K562 (cell line): ENCODE measurements around the gene SGSM2. TPM values are rescaled to one million over a fixed set of nuclear protein-coding genes. Genes with fewer than 3 reads are reported as not detected.

Source experiments
- BRCA1 ChIP-seq, 2 experiments: fragments of 450-650 bp in 1 of 2; sonication (generic) in 1 of 2; formaldehyde crosslinking in 1 of 2; IDR thresholded peaks; 2 replicates each; pipeline versions ENCODE4 v1.5.0 to v1.6.1; 2017 to 2020; ENCODE audit warnings: mild to moderate bottlenecking in 1 of 2, missing genetic modification reagents in 1 of 2
- CBX2 ChIP-seq: fragments of 200-600 bp; sonication (generic); IDR thresholded peaks from one replicate; pipeline ENCODE4 v1.6.1; 2012; ENCODE audit warnings: mild to moderate bottlenecking, low read length, inconsistent platforms; ENCODE audit not compliant: insufficient read depth, poor library complexity, severe bottlenecking
- CEBPB ChIP-seq: fragments of 450-650 bp; IDR thresholded peaks from 2 replicates; pipeline ENCODE4 v1.6.1; 2016; ENCODE audit warnings: missing genetic modification characterization, missing compliant biosample characterization
- CXXC5 ChIP-seq: fragments of 250-450 bp; sonication (Bioruptor Pico); IDR thresholded peaks from 2 replicates; pipeline ENCODE4 v1.8.0; 2022; ENCODE audit warnings: inconsistent platforms, mild to moderate bottlenecking, moderate library complexity
- DACH1 ChIP-seq: fragments of 450-650 bp; IDR thresholded peaks from 2 replicates; pipeline ENCODE4 v1.6.1; 2018; ENCODE audit not compliant: partially characterized antibody
- HSF4 ChIP-seq: fragments of 250-450 bp; sonication (Bioruptor Pico); IDR thresholded peaks from 2 replicates; pipeline ENCODE4 v2.1.2; 2022; ENCODE audit warnings: mild to moderate bottlenecking, moderate library complexity, borderline replicate concordance
- KAT7 ChIP-seq: sonication (generic); formaldehyde crosslinking; IDR thresholded peaks from 2 replicates; pipeline ENCODE4 v1.8.0; 2022; ENCODE audit warnings: missing genetic modification reagents, mild to moderate bottlenecking, borderline replicate concordance
- MEIS2 ChIP-seq: fragments of 450-650 bp; IDR thresholded peaks from 2 replicates; pipeline ENCODE4 v1.6.1; 2014; ENCODE audit warnings: mild to moderate bottlenecking; ENCODE audit not compliant: partially characterized antibody
- NBN ChIP-seq: fragments of 450-650 bp; IDR thresholded peaks from 2 replicates; pipeline ENCODE4 v1.6.1; 2016; ENCODE audit warnings: low read depth, mild to moderate bottlenecking
- NFE2 ChIP-seq: IDR thresholded peaks from 2 replicates; pipeline ENCODE4 v1.6.1; 2014; ENCODE audit warnings: antibody characterized with exemption, low read depth
- NR2C2 ChIP-seq, 2 experiments: fragments of 200-800 bp in 1 of 2; sonication (Bioruptor generic) in 1 of 2; sonication (generic) in 1 of 2; formaldehyde crosslinking in 1 of 2; IDR thresholded peaks; 2 replicates each; pipeline versions ENCODE4 v1.6.1 to v1.8.0; 2016 to 2022; ENCODE audit warnings: mild to moderate bottlenecking in 1 of 2, missing compliant biosample characterization in 1 of 2, missing genetic modification characterization in 1 of 2, missing genetic modification reagents in 1 of 2
- PYGO2 ChIP-seq: fragments of 450-650 bp; IDR thresholded peaks from 2 replicates; pipeline ENCODE4 v1.6.1; 2016; ENCODE audit warnings: mild to moderate bottlenecking, missing genetic modification characterization, moderate library complexity, missing compliant biosample characterization
- RBM17 ChIP-seq: fragments of 200-400 bp; formaldehyde crosslinking; IDR thresholded peaks from 2 replicates; pipeline ENCODE4 v1.6.1; 2017; ENCODE audit warnings: low read depth, mild to moderate bottlenecking, low read length, borderline replicate concordance
- SMAD1 ChIP-seq: fragments of 150-350 bp; IDR thresholded peaks from 2 replicates; pipeline ENCODE4 v1.6.1; 2014; ENCODE audit warnings: low read length, low read depth; ENCODE audit not compliant: partially characterized antibody
- SUPT5H ChIP-seq: fragments of 450-650 bp; IDR thresholded peaks from 2 replicates; pipeline ENCODE4 v1.6.1; 2016
- ZNF121 ChIP-seq: sonication (generic); formaldehyde crosslinking; conservative IDR thresholded peaks from 2 replicates; pipeline ENCODE4 v1.8.0; 2022; ENCODE audit warnings: missing genetic modification reagents
- ZNF830 ChIP-seq: fragments of 250-450 bp; sonication (Bioruptor Pico); IDR thresholded peaks from 2 replicates; pipeline ENCODE4 v1.5.0; 2021; ENCODE audit warnings: mild to moderate bottlenecking
- polyA plus RNA-seq, 8 experiments: library from polyadenylated mRNA; depleted of rRNA in 4 of 8; stranded (reverse) in 5 of 8; unstranded in 3 of 8; fragments of >200 nt; fragmentation: Nextera tagmentation in 2 of 8; fragmentation: Illumina TruSeq in 1 of 8; extraction: Ambion mirVana in 2 of 8; extraction: Trizol in 1 of 8; gene quantifications; 2 replicates each; pipeline versions ENCODE4 v1.2.1 to v1.2.3, GENCODE V29; 2011 to 2014; ENCODE audit warnings: inconsistent platforms in 1 of 8, missing spikeins in 1 of 8
- total RNA-seq, 7 experiments: library from RNA; depleted of rRNA in 6 of 7; stranded (reverse); fragments of >200 nt in 6 of 7; fragmentation: Illumina TruSeq in 2 of 7; extraction: Trizol in 2 of 7; gene quantifications; 2 replicates each; pipeline versions ENCODE4 v1.2.1 to v1.2.3, GENCODE V29; 2011 to 2021; ENCODE audit warnings: low replicate concordance in 1 of 7
- TF ChIP-seq, protein P1 (sequence below): fragments of 200-800 bp; sonication (Bioruptor generic); IDR thresholded peaks from 2 replicates; pipeline ENCODE4 v1.6.1; 2016; ENCODE audit warnings: missing genetic modification characterization, missing compliant biosample characterization
- TF ChIP-seq, protein P2 (sequence below): fragments of 450-650 bp; IDR thresholded peaks from 2 replicates; pipeline ENCODE4 v1.6.1; 2016; ENCODE audit warnings: low read depth, mild to moderate bottlenecking, moderate library complexity
- TF ChIP-seq, protein P3 (sequence below): fragments of 250-450 bp; sonication (Bioruptor Pico); IDR thresholded peaks from 2 replicates; pipeline ENCODE4 v1.6.1; 2021; ENCODE audit warnings: mild to moderate bottlenecking
- TF ChIP-seq, protein P4 (sequence below): fragments of 450-650 bp; IDR thresholded peaks from 2 replicates; pipeline ENCODE4 v1.6.1; 2018; ENCODE audit warnings: mild to moderate bottlenecking, low read depth; ENCODE audit not compliant: partially characterized antibody

Gene SGSM2
- total and polyA plus RNA-seq, 9 of the 15 experiments (the other 6 are each of a cell fraction or from before 2014, with no cell fraction given), result 0.20 to 26.3 (median 14.8) TPM

DNA sequence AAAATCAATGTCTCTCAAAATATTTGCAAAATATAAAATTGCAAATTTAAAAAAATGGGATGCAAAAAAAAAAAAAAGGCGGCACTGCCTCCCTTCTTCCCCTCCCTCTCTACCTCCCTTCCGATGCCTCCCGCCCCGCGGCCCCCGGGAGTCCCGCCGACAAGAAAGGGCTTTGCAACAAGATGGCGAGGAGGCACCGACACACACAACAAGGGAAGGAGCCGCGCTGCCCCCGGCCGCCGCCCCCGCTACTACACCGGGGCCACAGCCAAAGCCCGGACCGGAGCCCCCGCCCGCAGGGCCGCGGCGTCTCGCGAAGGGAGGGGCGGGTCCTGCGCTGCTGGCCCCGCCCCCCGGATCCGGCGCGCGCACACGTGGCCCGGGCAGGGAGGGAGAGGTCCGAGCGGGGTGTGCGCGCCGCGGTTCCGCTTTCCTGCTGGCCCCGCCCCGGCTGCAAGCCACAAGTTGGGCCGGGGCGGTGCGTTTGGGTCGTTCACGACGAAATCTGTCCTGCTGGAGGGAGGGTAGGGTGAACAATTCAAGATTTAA is 63.6 kb downstream of the SGSM2 start, which contains the start of gene MNT (continued):
- TF ChIP-seq SUPT5H (peak; percentile 61), KAT7 (CRISPR knock-in tag) (no peak; the same call in 1 of the 2 replicates), DACH1 (no peak), NFE2 (no peak), NR2C2 (CRISPR knock-in tag; IDR thresholded peaks at IDR 0.05) (no peak), NR2C2 (tag; IDR thresholded peaks at IDR 0.05) (no peak; the same call in 1 of the 2 replicates), ZNF121 (CRISPR knock-in tag) (no peak), PYGO2 (tag) (no peak), CEBPB (no peak), CBX2 (no peak), HSF4 (CRISPR knock-in tag) (no peak), MEIS2 (no peak), BRCA1 (IDR thresholded peaks at IDR 0.05) (no peak), BRCA1 (CRISPR knock-in tag; IDR thresholded peaks at IDR 0.05) (no peak), SMAD1 (peak; percentile 25), RBM17 (no peak), NBN (no peak), ZNF830 (CRISPR knock-in tag) (no peak), CXXC5 (no peak; the same call in none of the 2 replicates)
- TF ChIP-seq, protein P1, sequence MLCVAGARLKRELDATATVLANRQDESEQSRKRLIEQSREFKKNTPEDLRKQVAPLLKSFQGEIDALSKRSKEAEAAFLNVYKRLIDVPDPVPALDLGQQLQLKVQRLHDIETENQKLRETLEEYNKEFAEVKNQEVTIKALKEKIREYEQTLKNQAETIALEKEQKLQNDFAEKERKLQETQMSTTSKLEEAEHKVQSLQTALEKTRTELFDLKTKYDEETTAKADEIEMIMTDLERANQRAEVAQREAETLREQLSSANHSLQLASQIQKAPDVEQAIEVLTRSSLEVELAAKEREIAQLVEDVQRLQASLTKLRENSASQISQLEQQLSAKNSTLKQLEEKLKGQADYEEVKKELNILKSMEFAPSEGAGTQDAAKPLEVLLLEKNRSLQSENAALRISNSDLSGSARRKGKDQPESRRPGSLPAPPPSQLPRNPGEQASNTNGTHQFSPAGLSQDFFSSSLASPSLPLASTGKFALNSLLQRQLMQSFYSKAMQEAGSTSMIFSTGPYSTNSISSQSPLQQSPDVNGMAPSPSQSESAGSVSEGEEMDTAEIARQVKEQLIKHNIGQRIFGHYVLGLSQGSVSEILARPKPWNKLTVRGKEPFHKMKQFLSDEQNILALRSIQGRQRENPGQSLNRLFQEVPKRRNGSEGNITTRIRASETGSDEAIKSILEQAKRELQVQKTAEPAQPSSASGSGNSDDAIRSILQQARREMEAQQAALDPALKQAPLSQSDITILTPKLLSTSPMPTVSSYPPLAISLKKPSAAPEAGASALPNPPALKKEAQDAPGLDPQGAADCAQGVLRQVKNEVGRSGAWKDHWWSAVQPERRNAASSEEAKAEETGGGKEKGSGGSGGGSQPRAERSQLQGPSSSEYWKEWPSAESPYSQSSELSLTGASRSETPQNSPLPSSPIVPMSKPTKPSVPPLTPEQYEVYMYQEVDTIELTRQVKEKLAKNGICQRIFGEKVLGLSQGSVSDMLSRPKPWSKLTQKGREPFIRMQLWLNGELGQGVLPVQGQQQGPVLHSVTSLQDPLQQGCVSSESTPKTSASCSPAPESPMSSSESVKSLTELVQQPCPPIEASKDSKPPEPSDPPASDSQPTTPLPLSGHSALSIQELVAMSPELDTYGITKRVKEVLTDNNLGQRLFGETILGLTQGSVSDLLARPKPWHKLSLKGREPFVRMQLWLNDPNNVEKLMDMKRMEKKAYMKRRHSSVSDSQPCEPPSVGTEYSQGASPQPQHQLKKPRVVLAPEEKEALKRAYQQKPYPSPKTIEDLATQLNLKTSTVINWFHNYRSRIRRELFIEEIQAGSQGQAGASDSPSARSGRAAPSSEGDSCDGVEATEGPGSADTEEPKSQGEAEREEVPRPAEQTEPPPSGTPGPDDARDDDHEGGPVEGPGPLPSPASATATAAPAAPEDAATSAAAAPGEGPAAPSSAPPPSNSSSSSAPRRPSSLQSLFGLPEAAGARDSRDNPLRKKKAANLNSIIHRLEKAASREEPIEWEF (CRISPR knock-in tag), result no peak
- TF ChIP-seq, protein P2, sequence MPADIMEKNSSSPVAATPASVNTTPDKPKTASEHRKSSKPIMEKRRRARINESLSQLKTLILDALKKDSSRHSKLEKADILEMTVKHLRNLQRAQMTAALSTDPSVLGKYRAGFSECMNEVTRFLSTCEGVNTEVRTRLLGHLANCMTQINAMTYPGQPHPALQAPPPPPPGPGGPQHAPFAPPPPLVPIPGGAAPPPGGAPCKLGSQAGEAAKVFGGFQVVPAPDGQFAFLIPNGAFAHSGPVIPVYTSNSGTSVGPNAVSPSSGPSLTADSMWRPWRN, result no peak
- TF ChIP-seq, protein P3, sequence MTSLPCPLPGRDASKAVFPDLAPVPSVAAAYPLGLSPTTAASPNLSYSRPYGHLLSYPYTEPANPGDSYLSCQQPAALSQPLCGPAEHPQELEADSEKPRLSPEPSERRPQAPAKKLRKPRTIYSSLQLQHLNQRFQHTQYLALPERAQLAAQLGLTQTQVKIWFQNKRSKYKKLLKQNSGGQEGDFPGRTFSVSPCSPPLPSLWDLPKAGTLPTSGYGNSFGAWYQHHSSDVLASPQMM (CRISPR knock-in tag), result no peak
- TF ChIP-seq, protein P4, sequence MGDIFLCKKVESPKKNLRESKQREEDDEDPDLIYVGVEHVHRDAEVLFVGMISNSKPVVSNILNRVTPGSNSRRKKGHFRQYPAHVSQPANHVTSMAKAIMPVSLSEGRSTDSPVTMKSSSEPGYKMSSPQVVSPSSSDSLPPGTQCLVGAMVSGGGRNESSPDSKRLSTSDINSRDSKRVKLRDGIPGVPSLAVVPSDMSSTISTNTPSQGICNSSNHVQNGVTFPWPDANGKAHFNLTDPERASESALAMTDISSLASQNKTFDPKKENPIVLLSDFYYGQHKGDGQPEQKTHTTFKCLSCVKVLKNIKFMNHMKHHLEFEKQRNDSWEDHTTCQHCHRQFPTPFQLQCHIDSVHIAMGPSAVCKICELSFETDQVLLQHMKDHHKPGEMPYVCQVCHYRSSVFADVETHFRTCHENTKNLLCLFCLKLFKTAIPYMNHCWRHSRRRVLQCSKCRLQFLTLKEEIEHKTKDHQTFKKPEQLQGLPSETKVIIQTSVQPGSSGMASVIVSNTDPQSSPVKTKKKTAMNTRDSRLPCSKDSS, result no peak
